Liver (tissue), 9 donors: ENCODE measurements around the gene NUCKS1. TPM values are rescaled to one million over a fixed set of nuclear protein-coding genes. Genes with fewer than 3 reads are reported as not detected.

Experiments
- DNase-seq: peaks from one replicate; pipeline ENCODE4 v3.0.0-alpha.2; 2017; ENCODE audit warnings: low spot score
- H3K27ac ChIP-seq, 2 donors: one replicate each; pipeline ENCODE4 v1.7.0; 2013; ENCODE audit warnings: inconsistent platforms in 2 of 2, low read length in 2 of 2, control low read depth in 1 of 2, low read depth in 1 of 2, mild to moderate bottlenecking in 1 of 2
- H3K27me3 ChIP-seq, 4 donors: one replicate each; pipeline versions ENCODE4 v1.6.1 to v1.7.0; 2013; ENCODE audit warnings: low read length in 3 of 4, inconsistent platforms in 1 of 4, mild to moderate bottlenecking in 1 of 4, moderate library complexity in 1 of 4; ENCODE audit not compliant: control insufficient read depth in 4 of 4, insufficient read depth in 4 of 4
- H3K36me3 ChIP-seq, 4 donors: one replicate each; pipeline versions ENCODE4 v1.6.1 to v1.7.0; 2013; ENCODE audit warnings: low read length in 3 of 4, mild to moderate bottlenecking in 3 of 4, low read depth in 1 of 4, moderate library complexity in 1 of 4; ENCODE audit not compliant: control insufficient read depth in 4 of 4, insufficient read depth in 3 of 4
- H3K4me1 ChIP-seq, 4 donors: one replicate each; pipeline versions ENCODE4 v1.6.1 to v1.7.0; 2013; ENCODE audit warnings: low read length in 3 of 4, mild to moderate bottlenecking in 3 of 4, moderate library complexity in 1 of 4; ENCODE audit not compliant: control insufficient read depth in 4 of 4, insufficient read depth in 4 of 4
- H3K4me3 ChIP-seq, 3 donors: one replicate each; pipeline versions ENCODE4 v1.6.1 to v1.7.0; 2013; ENCODE audit warnings: low read length in 3 of 3, control low read depth in 1 of 3, low read depth in 1 of 3, mild to moderate bottlenecking in 1 of 3
- H3K9ac ChIP-seq, 2 donors: one replicate each; pipeline ENCODE4 v1.7.0; 2013; ENCODE audit warnings: low read length in 2 of 2, mild to moderate bottlenecking in 2 of 2, moderate library complexity in 2 of 2, control low read depth in 1 of 2, low read depth in 1 of 2
- H3K9me3 ChIP-seq, 4 donors: one replicate each; pipeline versions ENCODE4 v1.6.1 to v1.7.0; 2013; ENCODE audit warnings: low read length in 3 of 4; ENCODE audit not compliant: control insufficient read depth in 4 of 4
- ATF3 ChIP-seq: IDR thresholded peaks from 2 replicates; pipeline ENCODE4 v1.6.1; 2016; ENCODE audit warnings: antibody characterized with exemption
- EGR1 ChIP-seq, 2 donors: IDR thresholded peaks; 2 replicates each; pipeline ENCODE4 v1.6.1; 2016 to 2018; ENCODE audit warnings: antibody characterized with exemption in 2 of 2, low read depth in 2 of 2
- FOXA1 ChIP-seq: IDR thresholded peaks from 2 replicates; pipeline ENCODE4 v1.6.1; 2016; ENCODE audit warnings: antibody characterized with exemption
- FOXA2 ChIP-seq: IDR thresholded peaks from 2 replicates; pipeline ENCODE4 v1.6.1; 2016; ENCODE audit warnings: antibody characterized with exemption
- GABPA ChIP-seq, 2 donors: IDR thresholded peaks in 1 of 2; conservative IDR thresholded peaks in 1 of 2; 2 replicates each; pipeline ENCODE4 v1.6.1; 2016; ENCODE audit warnings: antibody characterized with exemption in 2 of 2, mild to moderate bottlenecking in 1 of 2, moderate library complexity in 1 of 2
- MAX ChIP-seq: IDR thresholded peaks from 2 replicates; pipeline ENCODE4 v1.6.1; 2016; ENCODE audit warnings: antibody characterized with exemption
- RAD21 ChIP-seq, 2 donors: IDR thresholded peaks; 2 replicates each; pipeline ENCODE4 v1.6.1; 2016; ENCODE audit warnings: antibody characterized with exemption in 2 of 2, mild to moderate bottlenecking in 2 of 2
- REST ChIP-seq: IDR thresholded peaks from 2 replicates; pipeline ENCODE4 v1.6.1; 2016; ENCODE audit warnings: antibody characterized with exemption, mild to moderate bottlenecking
- SP1 ChIP-seq: IDR thresholded peaks from 2 replicates; pipeline ENCODE4 v1.6.1; 2018; ENCODE audit warnings: antibody characterized with exemption, mild to moderate bottlenecking
- TAF1 ChIP-seq: conservative IDR thresholded peaks from 2 replicates; pipeline ENCODE4 v1.6.1; 2016; ENCODE audit warnings: antibody characterized with exemption, mild to moderate bottlenecking
- YY1 ChIP-seq: IDR thresholded peaks from 2 replicates; pipeline ENCODE4 v1.6.1; 2016; ENCODE audit warnings: antibody characterized with exemption, mild to moderate bottlenecking
- ZBTB33 ChIP-seq: IDR thresholded peaks from 2 replicates; pipeline ENCODE4 v1.6.1; 2016; ENCODE audit warnings: antibody characterized with exemption
- WGBS: extraction: QIAGEN DNeasy Blood & Tissue Kit; methylation state at CpG from one replicate; pipeline ENCODE4 v1.1.7; 2013; 5-methylcytosine and 5-hydroxymethylcytosine counted together
- polyA plus RNA-seq, 2 donors: library from polyadenylated mRNA; stranded (reverse) in 1 of 2; unstranded in 1 of 2; fragments of 200-250 nt in 1 of 2; fragments of >200 nt in 1 of 2; fragmentation: Nextera tagmentation in 1 of 2; extraction: Ambion mirVana in 1 of 2; gene quantifications; one replicate each; pipeline versions ENCODE4 v1.2.1 to v1.2.3, GENCODE V29; 2013 to 2015
- total RNA-seq, 2 donors: library from RNA; depleted of rRNA; stranded (reverse); fragments of >200 nt; gene quantifications; one replicate each; pipeline ENCODE4 v1.2.3, GENCODE V29; 2014
- TF ChIP-seq, protein P1 (sequence below): fragments of 150-350 bp; IDR thresholded peaks from 2 replicates; pipeline ENCODE4 v1.5.1; 2017; ENCODE audit warnings: improper control_type of control experiment, low read depth, low read length; ENCODE audit not compliant: missing input control
- donor health status: healthy.
- donor health status: healthy.
- donor health status: healthy.
- donor health status: healthy.
- donor health status: healthy.

Gene NUCKS1
- total and polyA plus RNA-seq, 4 donors = 27.0 to 86.1 (median 42.6) TPM

DNA sequence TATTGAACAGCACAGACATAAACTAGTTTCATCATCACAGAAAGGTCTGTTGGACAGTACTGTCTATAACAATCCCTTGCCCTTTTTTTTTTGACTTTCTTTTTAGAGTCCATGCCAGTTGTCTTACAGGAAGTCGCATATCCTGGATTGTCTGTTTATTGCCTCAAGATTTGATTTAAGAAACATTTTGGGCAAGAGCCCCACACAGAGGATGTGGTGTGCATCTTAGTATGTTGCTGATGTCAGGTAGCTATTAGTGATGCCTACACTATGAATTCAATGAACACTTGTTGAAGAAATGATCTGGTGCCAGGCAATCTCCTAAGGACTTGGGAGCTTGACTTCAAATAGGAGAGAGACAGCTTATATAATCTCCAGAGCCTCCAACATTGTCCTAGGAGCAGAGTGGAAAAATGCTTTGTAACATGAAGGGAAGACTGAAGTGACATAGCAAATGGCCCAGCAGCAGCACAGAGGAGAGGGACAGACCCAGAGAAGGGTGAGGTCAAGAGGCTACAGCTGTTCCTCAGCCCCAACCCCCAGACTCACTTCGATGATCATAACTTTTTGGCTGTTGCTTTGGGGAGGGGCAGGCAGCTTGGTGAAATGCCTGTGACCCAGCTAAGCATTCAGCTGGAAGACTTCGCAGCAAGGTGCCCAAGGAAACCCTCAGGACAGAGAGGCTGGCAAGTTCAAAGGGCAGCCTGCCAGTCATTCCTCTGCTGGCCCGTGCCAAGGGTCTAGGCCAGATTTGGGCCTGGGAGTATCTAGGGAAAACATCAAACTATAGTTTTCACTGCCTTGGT, 32.8 kb upstream of the NUCKS1 start:
- DNase-seq = no peak
- TF ChIP-seq ZBTB33 = no peak
- TF ChIP-seq ATF3 = no peak
- TF ChIP-seq FOXA2 = no peak
- TF ChIP-seq EGR1 (IDR thresholded peaks at IDR 0.05; ENCODE audit: low read depth in 2 of 2) = no peak
- no peak for TF ChIP-seq RAD21 (IDR thresholded peaks at IDR 0.05)
- no peak for TF ChIP-seq SP1
- TF ChIP-seq YY1 = no peak
- no peak for TF ChIP-seq MAX
- TF ChIP-seq, protein P1, sequence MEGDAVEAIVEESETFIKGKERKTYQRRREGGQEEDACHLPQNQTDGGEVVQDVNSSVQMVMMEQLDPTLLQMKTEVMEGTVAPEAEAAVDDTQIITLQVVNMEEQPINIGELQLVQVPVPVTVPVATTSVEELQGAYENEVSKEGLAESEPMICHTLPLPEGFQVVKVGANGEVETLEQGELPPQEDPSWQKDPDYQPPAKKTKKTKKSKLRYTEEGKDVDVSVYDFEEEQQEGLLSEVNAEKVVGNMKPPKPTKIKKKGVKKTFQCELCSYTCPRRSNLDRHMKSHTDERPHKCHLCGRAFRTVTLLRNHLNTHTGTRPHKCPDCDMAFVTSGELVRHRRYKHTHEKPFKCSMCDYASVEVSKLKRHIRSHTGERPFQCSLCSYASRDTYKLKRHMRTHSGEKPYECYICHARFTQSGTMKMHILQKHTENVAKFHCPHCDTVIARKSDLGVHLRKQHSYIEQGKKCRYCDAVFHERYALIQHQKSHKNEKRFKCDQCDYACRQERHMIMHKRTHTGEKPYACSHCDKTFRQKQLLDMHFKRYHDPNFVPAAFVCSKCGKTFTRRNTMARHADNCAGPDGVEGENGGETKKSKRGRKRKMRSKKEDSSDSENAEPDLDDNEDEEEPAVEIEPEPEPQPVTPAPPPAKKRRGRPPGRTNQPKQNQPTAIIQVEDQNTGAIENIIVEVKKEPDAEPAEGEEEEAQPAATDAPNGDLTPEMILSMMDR = no peak
- TF ChIP-seq TAF1 = no peak
- TF ChIP-seq FOXA1 = no peak
- no peak for TF ChIP-seq GABPA (IDR thresholded peaks at IDR 0.05 in 1 of 2, conservative IDR thresholded peaks at IDR 0.05 in 1 of 2)
- no peaks in the 10 kb centered on the region for H3K27me3 ChIP-seq
- H3K9me3 ChIP-seq = no peaks in the 10 kb centered on the region
- 72% methylated on average over 4 of the region's 4 CpGs for WGBS
- peak overlapping the region in 1 of 2 donors; percentile 56 for H3K27ac ChIP-seq
- H3K4me1 ChIP-seq = peaks cover 0 to 7% (median under 1%) of the 10 kb centered on the region in 4 donors
- H3K9ac ChIP-seq = no peak overlapping the region
- no peaks in the 10 kb centered on the region for H3K36me3 ChIP-seq
- H3K4me3 ChIP-seq = no peak overlapping the region

GRCh38 chr1:205780335-205780734, 30.4 kb upstream of the NUCKS1 start:
- Histone ChIP-seq H3K9ac (no peak overlapping the region), H3K27me3 (no peaks in the 10 kb centered on the region), H3K4me3 (no peak overlapping the region), H3K4me1 (peaks cover 0 to 7% (median 2%) of the 10 kb centered on the region in 4 donors), H3K27ac (no peak overlapping the region), H3K9me3 (no peaks in the 10 kb centered on the region), H3K36me3 (no peaks in the 10 kb centered on the region)
- no peak for DNase-seq
- TF ChIP-seq MAX = no peak
- no peak for TF ChIP-seq ZBTB33
- no peak for TF ChIP-seq REST
- 89% methylated on average over 5 of the region's 5 CpGs for WGBS
